ENCODE results near the gene ZYG11B. TPM values are rescaled to one million over a fixed set of nuclear protein-coding genes. Genes with fewer than 3 reads are reported as not detected.

The ZYG11B gene
- polyA plus RNA-seq, 1 donor (not counting 4 experiments of a cell fraction or from before 2014, with no cell fraction given): 13.4 TPM

GRCh38 chr1:52738148-52738547, 11.9 kb downstream of the ZYG11B start:
- Histone ChIP-seq H3K9me1 (ENCODE audit: control insufficient read depth, extremely low read depth, insufficient read depth, low read length) (no peaks in the 10 kb centered on the region), H3K36me3 (ENCODE audit: control insufficient read depth in 2 of 2, extremely low read depth in 1 of 2, insufficient read depth in 2 of 2, low read length in 2 of 2) (no peaks in the 10 kb centered on the region)

GRCh38 chr1:52738893-52739292, 12.6 kb downstream of the ZYG11B start:
- Histone ChIP-seq H3K9me3 (ENCODE audit: control insufficient read depth, low read depth, low read length) (no peaks in the 10 kb centered on the region), H3K79me2 (ENCODE audit: control insufficient read depth, insufficient read depth, low read length) (peaks cover 2% of the 10 kb centered on the region), H3K9me1 (ENCODE audit: control insufficient read depth, extremely low read depth, insufficient read depth, low read length) (no peaks in the 10 kb centered on the region), H3K27me3 (ENCODE audit: control insufficient read depth, extremely low read depth, insufficient read depth, low read length) (no peaks in the 10 kb centered on the region), H3K9ac (ENCODE audit: control insufficient read depth, extremely low read depth, insufficient read depth, low read length) (no peak overlapping the region), H4K20me1 (ENCODE audit: control insufficient read depth, extremely low read depth, insufficient read depth, low read length) (no peaks in the 10 kb centered on the region), H3K4me1 (ENCODE audit: control insufficient read depth, extremely low read depth, insufficient read depth, low read length) (no peaks in the 10 kb centered on the region), H2AFZ (ENCODE audit: control insufficient read depth, low read length) (no peak overlapping the region), H3K36me3 (ENCODE audit: control insufficient read depth in 2 of 2, extremely low read depth in 1 of 2, insufficient read depth in 2 of 2, low read length in 2 of 2) (no peaks in the 10 kb centered on the region), H3K4me2 (ENCODE audit: control insufficient read depth, extremely low read depth, insufficient read depth, low read depth, low read length) (no peak overlapping the region), H3K27ac (ENCODE audit: control insufficient read depth, insufficient read depth, low read length) (no peak overlapping the region), H3K4me3 (ENCODE audit: control insufficient read depth in 2 of 3, extremely low read depth in 1 of 3, insufficient read depth in 2 of 3, low read depth in 1 of 3, low read length in 3 of 3) (no peak overlapping the region)
- FAIRE-seq: no peak
- DNase-seq (ENCODE audit: low read depth, low spot score): no peak
- dilution Hi-C loops (cut with MboI; ENCODE audit: extremely low pct_ligation_motif_present, low sequenced_read_pairs): no loop called here
- TF ChIP-seq CTCF (optimal IDR thresholded peaks at IDR 0.05 in 1 of 3, IDR thresholded peaks at IDR 0.05 in 1 of 3, conservative IDR thresholded peaks at IDR 0.05 in 1 of 3; ENCODE audit: extremely low read depth in 1 of 3, insufficient read depth in 2 of 3, low read length in 3 of 3): no peak
- no peak for TF ChIP-seq EZH2 (IDR thresholded peaks at IDR 0.05; ENCODE audit: low read length)

More at GRCh38 chr1:52738148-52738547, 11.9 kb downstream of the ZYG11B start:
- peaks cover 5% of the 10 kb centered on the region for H3K79me2 ChIP-seq (ENCODE audit: control insufficient read depth, insufficient read depth, low read length)
- H4K20me1 ChIP-seq (ENCODE audit: control insufficient read depth, extremely low read depth, insufficient read depth, low read length): no peaks in the 10 kb centered on the region
- DNase-seq (ENCODE audit: low read depth, low spot score) (no peak), FAIRE-seq (no peak)
- no peak overlapping the region for H3K9ac ChIP-seq (ENCODE audit: control insufficient read depth, extremely low read depth, insufficient read depth, low read length)
- H3K4me1 ChIP-seq (ENCODE audit: control insufficient read depth, extremely low read depth, insufficient read depth, low read length): no peaks in the 10 kb centered on the region
- no peak overlapping the region for H3K4me2 ChIP-seq (ENCODE audit: control insufficient read depth, extremely low read depth, insufficient read depth, low read depth, low read length)
- H3K27ac ChIP-seq (ENCODE audit: control insufficient read depth, insufficient read depth, low read length): no peak overlapping the region
- TF ChIP-seq EZH2 (IDR thresholded peaks at IDR 0.05; ENCODE audit: low read length) (no peak), CTCF (optimal IDR thresholded peaks at IDR 0.05 in 1 of 3, IDR thresholded peaks at IDR 0.05 in 1 of 3, conservative IDR thresholded peaks at IDR 0.05 in 1 of 3; ENCODE audit: extremely low read depth in 1 of 3, insufficient read depth in 2 of 3, low read length in 3 of 3) (no peak)
- no peak overlapping the region for H3K4me3 ChIP-seq (ENCODE audit: control insufficient read depth in 2 of 3, extremely low read depth in 1 of 3, insufficient read depth in 2 of 3, low read depth in 1 of 3, low read length in 3 of 3)
- H3K27me3 ChIP-seq (ENCODE audit: control insufficient read depth, extremely low read depth, insufficient read depth, low read length): no peaks in the 10 kb centered on the region
- H2AFZ ChIP-seq (ENCODE audit: control insufficient read depth, low read length): no peak overlapping the region
- dilution Hi-C loops (cut with MboI; ENCODE audit: extremely low pct_ligation_motif_present, low sequenced_read_pairs): no loop called here
- no peaks in the 10 kb centered on the region for H3K9me3 ChIP-seq (ENCODE audit: control insufficient read depth, low read depth, low read length)

Measured in keratinocyte (primary cell).